ENCODE measurements around the gene GALNTL6.
"Not testable (repeated sequence)": the region's sequence is repeated elsewhere in the genome, so short reads cannot be mapped to it uniquely, and the experiment has no call there.

GALNTL6 gene

GRCh38 chr4:172733645-172734044, 920.4 kb downstream of the GALNTL6 start:
- not testable (repeated sequence) for H3K4ac ChIP-seq (ENCODE audit: low read depth in 1 of 2, low read length in 2 of 2); H3K4me1 ChIP-seq (ENCODE audit: control insufficient read depth, insufficient read depth, low read depth, low read length)
- WGBS = 91% methylated on average over 1 of the region's 3 CpGs

GRCh38 chr4:172734555-172734954, 921.4 kb downstream of the GALNTL6 start:
- H2BK120ac ChIP-seq (ENCODE audit: low read depth, low read length) = no peak overlapping the region
- no peak overlapping the region for H3K18ac ChIP-seq (ENCODE audit: low read depth in 1 of 2, low read length in 2 of 2)

More at GRCh38 chr4:172733645-172734044, 920.4 kb downstream of the GALNTL6 start:
- not testable (repeated sequence) for H3K4me3 ChIP-seq (ENCODE audit: insufficient read depth in 1 of 2, low read depth in 1 of 2, low read length in 2 of 2); H3K27ac ChIP-seq (ENCODE audit: low read length, poor library complexity, severe bottlenecking); H3K9ac ChIP-seq (ENCODE audit: low read length); H2AFZ ChIP-seq (ENCODE audit: low read depth, low read length); H2BK5ac ChIP-seq (ENCODE audit: low read depth, low read length, poor library complexity, severe bottlenecking); H4K91ac ChIP-seq (ENCODE audit: low read length); DNase-seq; H3K27me3 ChIP-seq (ENCODE audit: control insufficient read depth in 1 of 2, insufficient read depth in 1 of 2, low read length in 2 of 2); H3K36me3 ChIP-seq (ENCODE audit: control insufficient read depth in 1 of 2, insufficient read depth in 2 of 2, low read depth in 1 of 2, low read length in 2 of 2); H2AK5ac ChIP-seq (ENCODE audit: low read length, severe bottlenecking); H2BK120ac ChIP-seq (ENCODE audit: low read depth, low read length); H3K18ac ChIP-seq (ENCODE audit: low read depth in 1 of 2, low read length in 2 of 2); H4K8ac ChIP-seq (ENCODE audit: low read length); H3K4me2 ChIP-seq (ENCODE audit: low read length, poor library complexity, severe bottlenecking); H2BK15ac ChIP-seq (ENCODE audit: low read depth, poor library complexity, severe bottlenecking); H2BK12ac ChIP-seq (ENCODE audit: low read length in 2 of 2); H3K79me1 ChIP-seq (replicated peaks; ENCODE audit: low read length, poor library complexity, severe bottlenecking); H3K14ac ChIP-seq (ENCODE audit: low read length in 2 of 2); H3K23ac ChIP-seq (ENCODE audit: low read length in 2 of 2)
- peaks cover 56% of the 10 kb centered on the region for H3K9me3 ChIP-seq (ENCODE audit: control insufficient read depth, low read length)

GRCh38 chr4:172736046-172736445, 922.8 kb downstream of the GALNTL6 start:
- H4K91ac ChIP-seq (ENCODE audit: low read length) = no peak overlapping the region
- H2AK5ac ChIP-seq (ENCODE audit: low read length, severe bottlenecking) = no peak overlapping the region
- H3K4me2 ChIP-seq (ENCODE audit: low read length, poor library complexity, severe bottlenecking) = no peak overlapping the region
- H3K23ac ChIP-seq (ENCODE audit: low read length in 2 of 2) = no peak overlapping the region
- H3K36me3 ChIP-seq (ENCODE audit: control insufficient read depth in 1 of 2, insufficient read depth in 2 of 2, low read depth in 1 of 2, low read length in 2 of 2) = no peaks in the 10 kb centered on the region
- H4K8ac ChIP-seq (ENCODE audit: low read length) = no peak overlapping the region
- H2BK15ac ChIP-seq (ENCODE audit: low read depth, poor library complexity, severe bottlenecking) = no peak overlapping the region
- H2AFZ ChIP-seq (ENCODE audit: low read depth, low read length) = no peak overlapping the region
- H3K14ac ChIP-seq (ENCODE audit: low read length in 2 of 2) = no peak overlapping the region
- no peak overlapping the region for H3K4me3 ChIP-seq (ENCODE audit: insufficient read depth in 1 of 2, low read depth in 1 of 2, low read length in 2 of 2)
- no peak for DNase-seq
- H2BK120ac ChIP-seq (ENCODE audit: low read depth, low read length) = no peak overlapping the region
- H3K18ac ChIP-seq (ENCODE audit: low read depth in 1 of 2, low read length in 2 of 2) = no peak overlapping the region
- H3K9me3 ChIP-seq (ENCODE audit: control insufficient read depth, low read length) = peaks cover 51% of the 10 kb centered on the region
- no peak overlapping the region for H3K9ac ChIP-seq (ENCODE audit: low read length)
- H2BK5ac ChIP-seq (ENCODE audit: low read depth, low read length, poor library complexity, severe bottlenecking) = no peak overlapping the region
- H3K27ac ChIP-seq (ENCODE audit: low read length, poor library complexity, severe bottlenecking) = no peak overlapping the region
- WGBS = 74% methylated on average over 5 of the region's 5 CpGs
- no peaks in the 10 kb centered on the region for H3K27me3 ChIP-seq (ENCODE audit: control insufficient read depth in 1 of 2, insufficient read depth in 1 of 2, low read length in 2 of 2)
- H3K4me1 ChIP-seq (ENCODE audit: control insufficient read depth, insufficient read depth, low read depth, low read length) = no peaks in the 10 kb centered on the region
- no peaks in the 10 kb centered on the region for H3K79me1 ChIP-seq (replicated peaks; ENCODE audit: low read length, poor library complexity, severe bottlenecking)
- H2BK12ac ChIP-seq (ENCODE audit: low read length in 2 of 2) = no peak overlapping the region
- H3K4ac ChIP-seq (ENCODE audit: low read depth in 1 of 2, low read length in 2 of 2) = no peak overlapping the region

More at GRCh38 chr4:172734555-172734954, 921.4 kb downstream of the GALNTL6 start:
- Histone ChIP-seq H3K79me1 (replicated peaks; ENCODE audit: low read length, poor library complexity, severe bottlenecking) (no peaks in the 10 kb centered on the region), H3K14ac (ENCODE audit: low read length in 2 of 2) (no peak overlapping the region), H3K23ac (ENCODE audit: low read length in 2 of 2) (no peak overlapping the region), H2AK5ac (ENCODE audit: low read length, severe bottlenecking) (no peak overlapping the region), H2BK15ac (ENCODE audit: low read depth, poor library complexity, severe bottlenecking) (no peak overlapping the region), H2BK12ac (ENCODE audit: low read length in 2 of 2) (no peak overlapping the region), H3K9me3 (ENCODE audit: control insufficient read depth, low read length) (peaks cover 51% of the 10 kb centered on the region), H3K9ac (ENCODE audit: low read length) (no peak overlapping the region), H3K27me3 (ENCODE audit: control insufficient read depth in 1 of 2, insufficient read depth in 1 of 2, low read length in 2 of 2) (no peaks in the 10 kb centered on the region), H4K8ac (ENCODE audit: low read length) (no peak overlapping the region), H2BK5ac (ENCODE audit: low read depth, low read length, poor library complexity, severe bottlenecking) (no peak overlapping the region), H3K4ac (ENCODE audit: low read depth in 1 of 2, low read length in 2 of 2) (no peak overlapping the region), H2AFZ (ENCODE audit: low read depth, low read length) (no peak overlapping the region), H3K4me3 (ENCODE audit: insufficient read depth in 1 of 2, low read depth in 1 of 2, low read length in 2 of 2) (no peak overlapping the region), H3K4me2 (ENCODE audit: low read length, poor library complexity, severe bottlenecking) (no peak overlapping the region), H3K27ac (ENCODE audit: low read length, poor library complexity, severe bottlenecking) (no peak overlapping the region), H4K91ac (ENCODE audit: low read length) (no peak overlapping the region), H3K36me3 (ENCODE audit: control insufficient read depth in 1 of 2, insufficient read depth in 2 of 2, low read depth in 1 of 2, low read length in 2 of 2) (no peaks in the 10 kb centered on the region), H3K4me1 (ENCODE audit: control insufficient read depth, insufficient read depth, low read depth, low read length) (no peaks in the 10 kb centered on the region)
- no peak for DNase-seq
- 69% methylated on average over 4 of the region's 4 CpGs for WGBS

- Histone ChIP-seq H3K27ac (ENCODE audit: low read length, poor library complexity, severe bottlenecking) (no peak overlapping the region), H2BK15ac (ENCODE audit: low read depth, poor library complexity, severe bottlenecking) (no peak overlapping the region), H4K91ac (ENCODE audit: low read length) (no peak overlapping the region), H2BK12ac (ENCODE audit: low read length in 2 of 2) (no peak overlapping the region), H3K14ac (ENCODE audit: low read length in 2 of 2) (no peak overlapping the region), H3K79me1 (replicated peaks; ENCODE audit: low read length, poor library complexity, severe bottlenecking) (no peaks in the 10 kb centered on the region), H3K9me3 (ENCODE audit: control insufficient read depth, low read length) (peaks cover 15% of the 10 kb centered on the region), H3K4me1 (ENCODE audit: control insufficient read depth, insufficient read depth, low read depth, low read length) (no peaks in the 10 kb centered on the region), H3K23ac (ENCODE audit: low read length in 2 of 2) (no peak overlapping the region), H2AK5ac (ENCODE audit: low read length, severe bottlenecking) (no peak overlapping the region), H3K4ac (ENCODE audit: low read depth in 1 of 2, low read length in 2 of 2) (no peak overlapping the region), H3K27me3 (ENCODE audit: control insufficient read depth in 1 of 2, insufficient read depth in 1 of 2, low read length in 2 of 2) (no peaks in the 10 kb centered on the region), H3K4me3 (ENCODE audit: insufficient read depth in 1 of 2, low read depth in 1 of 2, low read length in 2 of 2) (no peak overlapping the region), H3K9ac (ENCODE audit: low read length) (no peak overlapping the region), H4K8ac (ENCODE audit: low read length) (no peak overlapping the region), H2AFZ (ENCODE audit: low read depth, low read length) (no peak overlapping the region), H3K18ac (ENCODE audit: low read depth in 1 of 2, low read length in 2 of 2) (no peak overlapping the region), H3K36me3 (ENCODE audit: control insufficient read depth in 1 of 2, insufficient read depth in 2 of 2, low read depth in 1 of 2, low read length in 2 of 2) (no peaks in the 10 kb centered on the region), H3K4me2 (ENCODE audit: low read length, poor library complexity, severe bottlenecking) (no peak overlapping the region), H2BK120ac (ENCODE audit: low read depth, low read length) (no peak overlapping the region), H2BK5ac (ENCODE audit: low read depth, low read length, poor library complexity, severe bottlenecking) (no peak overlapping the region)
- no peak for DNase-seq
- 90% methylated on average over 1 of the region's 1 CpG for WGBS
Observed at GRCh38 chr4:172740434-172740833, 927.2 kb downstream of the GALNTL6 start.
